ENCODE results near the gene MBD3L4.

Gene MBD3L4

GRCh38 chr19:7000816-7001215, 39.2 kb downstream of the MBD3L4 start:
- H3K4me3 ChIP-seq (replicated peaks; ENCODE audit: low read depth, low read length) = no peak overlapping the region
- no peak for TF ChIP-seq CTCF (IDR thresholded peaks at IDR 0.05; ENCODE audit: low read depth, low read length, missing control alignments)
- no peak for DNase-seq (ENCODE audit: extremely low read depth, low read depth)

- DNase-seq (ENCODE audit: extremely low read depth, low read depth) = no peak
- no peak for TF ChIP-seq CTCF (IDR thresholded peaks at IDR 0.05; ENCODE audit: low read depth, low read length, missing control alignments)
- H3K4me3 ChIP-seq (replicated peaks; ENCODE audit: low read depth, low read length) = no peak overlapping the region
These were observed 39.6 kb downstream of the MBD3L4 start for GRCh38 chr19:7000333-7000732.

GRCh38 chr19:6999933-7000332, 40.0 kb downstream of the MBD3L4 start:
- TF ChIP-seq CTCF (IDR thresholded peaks at IDR 0.05; ENCODE audit: low read depth, low read length, missing control alignments) = no peak
- H3K4me3 ChIP-seq (replicated peaks; ENCODE audit: low read depth, low read length) = no peak overlapping the region
- DNase-seq (ENCODE audit: extremely low read depth, low read depth) = no peak

- no peak for DNase-seq (ENCODE audit: extremely low read depth, low read depth)
- no peak overlapping the region for H3K4me3 ChIP-seq (replicated peaks; ENCODE audit: low read depth, low read length)
- TF ChIP-seq CTCF (IDR thresholded peaks at IDR 0.05; ENCODE audit: low read depth, low read length, missing control alignments) = no peak
These were observed 42.1 kb downstream of the MBD3L4 start for GRCh38 chr19:6997679-6998445.

GRCh38 chr19:6996810-6997209, 43.2 kb downstream of the MBD3L4 start:
- TF ChIP-seq CTCF (IDR thresholded peaks at IDR 0.05; ENCODE audit: low read depth, low read length, missing control alignments) = no peak
- no peak overlapping the region for H3K4me3 ChIP-seq (replicated peaks; ENCODE audit: low read depth, low read length)
- DNase-seq (ENCODE audit: extremely low read depth, low read depth) = no peak

GRCh38 chr19:6995054-6995453, 44.9 kb downstream of the MBD3L4 start:
- TF ChIP-seq CTCF (IDR thresholded peaks at IDR 0.05; ENCODE audit: low read depth, low read length, missing control alignments) = no peak
- DNase-seq (ENCODE audit: extremely low read depth, low read depth) = no peak
- H3K4me3 ChIP-seq (replicated peaks; ENCODE audit: low read depth, low read length) = no peak overlapping the region

- TF ChIP-seq CTCF (IDR thresholded peaks at IDR 0.05; ENCODE audit: low read depth, low read length, missing control alignments) = no peak
- no peak overlapping the region for H3K4me3 ChIP-seq (replicated peaks; ENCODE audit: low read depth, low read length)
- no peak for DNase-seq (ENCODE audit: extremely low read depth, low read depth)
These were observed 51.7 kb downstream of the MBD3L4 start for GRCh38 chr19:6988257-6988656.
